HG02571 (cell line): ENCODE results near the gene MAML2.

ENCODE experiments used
- ATAC-seq: cut with Tn5 transposase; IDR thresholded peaks from one replicate; pipeline ENCODE4 v1.9.1; 2021; ENCODE audit warnings: mild to moderate bottlenecking, moderate library complexity; ENCODE audit not compliant: unreplicated experiment

The MAML2 gene

GRCh38 chr11:96318850-96319249 lies 24.1 kb downstream of the MAML2 start:
- ATAC-seq, result no peak

GRCh38 chr11:96318399-96318798 lies 24.6 kb downstream of the MAML2 start:
- no peak for ATAC-seq

- ATAC-seq, result no peak
Measured at GRCh38 chr11:96317985-96318384, 25.0 kb downstream of the MAML2 start.

- no peak for ATAC-seq
Measured at GRCh38 chr11:96317571-96317970, 25.4 kb downstream of the MAML2 start.

- ATAC-seq, result no peak
Measured at GRCh38 chr11:96316869-96317268, 26.1 kb downstream of the MAML2 start.

- ATAC-seq, result no peak
Measured at GRCh38 chr11:96315476-96315875, 27.5 kb downstream of the MAML2 start.

GRCh38 chr11:96314326-96315020 lies 28.5 kb downstream of the MAML2 start:
- ATAC-seq, result no peak

- ATAC-seq, result no peak
Measured at GRCh38 chr11:96313163-96313562, 29.8 kb downstream of the MAML2 start.

- ATAC-seq, result no peak
Measured at GRCh38 chr11:96311120-96311568, 31.9 kb downstream of the MAML2 start.

GRCh38 chr11:96310236-96310635 lies 32.8 kb downstream of the MAML2 start:
- ATAC-seq, result no peak

- ATAC-seq, result no peak
Measured at GRCh38 chr11:96309643-96310017, 33.4 kb downstream of the MAML2 start.

GRCh38 chr11:96309016-96309642 lies 33.9 kb downstream of the MAML2 start:
- no peak for ATAC-seq

GRCh38 chr11:96307776-96308140 lies 35.2 kb downstream of the MAML2 start:
- ATAC-seq, result no peak

- ATAC-seq, result no peak
Measured at GRCh38 chr11:96306933-96307775, 35.8 kb downstream of the MAML2 start.

GRCh38 chr11:96306600-96306932 lies 36.4 kb downstream of the MAML2 start:
- no peak for ATAC-seq

- no peak for ATAC-seq
Measured at GRCh38 chr11:96306071-96306470, 36.9 kb downstream of the MAML2 start.

GRCh38 chr11:96303980-96304379 lies 39.0 kb downstream of the MAML2 start:
- no peak for ATAC-seq

GRCh38 chr11:96303064-96303463 lies 39.9 kb downstream of the MAML2 start:
- ATAC-seq, result no peak

- no peak for ATAC-seq
Measured at GRCh38 chr11:96301818-96302217, 41.2 kb downstream of the MAML2 start.

- ATAC-seq, result no peak
Measured at GRCh38 chr11:96299155-96299888, 43.7 kb downstream of the MAML2 start.

GRCh38 chr11:96295369-96295768 lies 47.6 kb downstream of the MAML2 start:
- ATAC-seq, result no peak
